DND-41 (cell line): Measurements from ENCODE around the gene CRYBG1.

Source experiments
- CTCF ChIP-seq: IDR thresholded peaks from 2 replicates; pipeline ENCODE4 v1.5.1; 2012; ENCODE audit warnings: borderline replicate concordance, low read length, moderate library complexity, mild to moderate bottlenecking; ENCODE audit not compliant: poor library complexity, severe bottlenecking; ENCODE audit errors: extremely low read depth
- EZH2 ChIP-seq: IDR thresholded peaks from 3 replicates; pipeline ENCODE4 v1.6.1; 2012; ENCODE audit warnings: borderline replicate concordance, low read depth, mild to moderate bottlenecking, moderate library complexity, low read length, inconsistent platforms; ENCODE audit not compliant: severe bottlenecking

DNA sequence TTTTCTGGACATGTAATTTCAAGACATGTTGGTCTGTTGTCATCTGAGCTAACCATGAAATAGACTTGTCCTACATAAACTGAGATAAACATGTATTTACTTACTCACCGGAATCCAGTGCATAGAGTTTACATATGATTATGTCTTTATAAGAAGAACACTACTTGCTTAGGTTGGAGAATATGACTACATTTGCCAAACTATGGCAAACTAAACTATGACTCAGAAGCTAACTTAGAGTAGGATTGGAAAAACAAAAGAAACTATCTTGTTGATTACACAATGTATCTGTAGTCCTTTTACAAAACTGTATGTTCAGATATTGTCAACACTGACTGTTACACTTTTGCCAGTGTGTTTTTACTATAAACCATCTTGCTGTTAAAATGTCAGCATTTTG lies 113.3 kb downstream of the CRYBG1 start:
- TF ChIP-seq CTCF (no peak), EZH2 (no peak)
